AG04450 (cell line): ENCODE measurements around the gene LLGL1. TPM values are rescaled to one million over a fixed set of nuclear protein-coding genes. Genes with fewer than 3 reads are reported as not detected.

Experiments
- CTCF ChIA-PET: fragments of 300-600, 350-600 bp; formaldehyde crosslinking; extraction: SDS; loops from one replicate; lab custom pipeline; 2022; ENCODE audit warnings: antibody characterized with exemption, inconsistent platforms; lab: Charles Lee
- POLR2A ChIA-PET: fragments of 350-600 bp; formaldehyde crosslinking; extraction: SDS; loops from one replicate; lab custom pipeline; 2021; ENCODE audit warnings: antibody characterized with exemption, inconsistent platforms; lab: Yijun Ruan, JAX
- DNase-seq: peaks from one replicate; pipeline ENCODE4 v3.0.0-alpha.2; 2011; ENCODE audit warnings: low read depth, low spot score
- H3K27ac ChIP-seq: one replicate; pipeline ENCODE4 v1.5.1; 2012; ENCODE audit warnings: low read depth, low read length, control low read depth
- H3K27me3 ChIP-seq: one replicate; pipeline ENCODE4 v1.6.0; 2012; ENCODE audit warnings: low read length; ENCODE audit not compliant: control insufficient read depth, insufficient read depth
- H3K4me3 ChIP-seq: 2 replicates; pipeline ENCODE4 v1.5.1; 2011; ENCODE audit warnings: mild to moderate bottlenecking, low read depth, low read length, control low read depth
- H3K9me3 ChIP-seq: 2 replicates; pipeline ENCODE4 v1.5.1; 2012; ENCODE audit warnings: low read length; ENCODE audit not compliant: control insufficient read depth, insufficient read depth
- polyA plus RNA-seq: library from polyadenylated mRNA; depleted of rRNA; stranded (reverse); fragments of >200 nt; gene quantifications from 2 replicates; pipeline ENCODE4 v1.2.3, GENCODE V29; 2011
- TF ChIP-seq, protein P1 (sequence below): IDR thresholded peaks from 2 replicates; pipeline ENCODE4 v1.5.1; 2011; ENCODE audit warnings: low read depth, low read length, control low read depth, inconsistent platforms

Gene LLGL1
- polyA plus RNA-seq, 1 experiment = 27.1 TPM

DNA sequence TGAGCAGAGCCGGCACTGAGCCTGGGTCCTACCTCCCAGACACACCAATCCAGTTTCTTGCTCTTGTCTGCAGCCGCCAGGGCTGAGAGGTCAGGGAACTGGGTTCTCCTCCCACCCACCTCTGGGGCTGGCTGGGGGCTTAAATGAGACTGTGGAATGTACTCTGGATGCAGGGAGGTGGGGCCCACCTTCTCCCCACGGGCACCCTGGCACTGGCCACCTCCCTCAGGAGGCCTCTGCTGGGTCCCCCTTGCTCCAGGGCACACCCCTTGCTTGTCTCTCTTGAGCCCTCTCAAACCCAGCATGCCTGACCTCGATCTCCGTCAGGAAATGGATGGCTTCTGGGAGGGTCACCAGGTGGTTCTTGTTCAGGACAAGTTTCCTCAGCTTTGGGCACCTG lies 26.7 kb downstream of the LLGL1 start:
- H3K4me3 ChIP-seq = no peak overlapping the region
- TF ChIP-seq, protein P1, sequence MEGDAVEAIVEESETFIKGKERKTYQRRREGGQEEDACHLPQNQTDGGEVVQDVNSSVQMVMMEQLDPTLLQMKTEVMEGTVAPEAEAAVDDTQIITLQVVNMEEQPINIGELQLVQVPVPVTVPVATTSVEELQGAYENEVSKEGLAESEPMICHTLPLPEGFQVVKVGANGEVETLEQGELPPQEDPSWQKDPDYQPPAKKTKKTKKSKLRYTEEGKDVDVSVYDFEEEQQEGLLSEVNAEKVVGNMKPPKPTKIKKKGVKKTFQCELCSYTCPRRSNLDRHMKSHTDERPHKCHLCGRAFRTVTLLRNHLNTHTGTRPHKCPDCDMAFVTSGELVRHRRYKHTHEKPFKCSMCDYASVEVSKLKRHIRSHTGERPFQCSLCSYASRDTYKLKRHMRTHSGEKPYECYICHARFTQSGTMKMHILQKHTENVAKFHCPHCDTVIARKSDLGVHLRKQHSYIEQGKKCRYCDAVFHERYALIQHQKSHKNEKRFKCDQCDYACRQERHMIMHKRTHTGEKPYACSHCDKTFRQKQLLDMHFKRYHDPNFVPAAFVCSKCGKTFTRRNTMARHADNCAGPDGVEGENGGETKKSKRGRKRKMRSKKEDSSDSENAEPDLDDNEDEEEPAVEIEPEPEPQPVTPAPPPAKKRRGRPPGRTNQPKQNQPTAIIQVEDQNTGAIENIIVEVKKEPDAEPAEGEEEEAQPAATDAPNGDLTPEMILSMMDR = no peak
- no peaks in the 10 kb centered on the region; the same call in 1 of the 2 replicates for H3K9me3 ChIP-seq
- no peak for DNase-seq
- no peaks in the 10 kb centered on the region for H3K27me3 ChIP-seq
- ChIA-PET POLR2A (no interaction called here), CTCF (no interaction called here)
- no peak overlapping the region for H3K27ac ChIP-seq

DNA sequence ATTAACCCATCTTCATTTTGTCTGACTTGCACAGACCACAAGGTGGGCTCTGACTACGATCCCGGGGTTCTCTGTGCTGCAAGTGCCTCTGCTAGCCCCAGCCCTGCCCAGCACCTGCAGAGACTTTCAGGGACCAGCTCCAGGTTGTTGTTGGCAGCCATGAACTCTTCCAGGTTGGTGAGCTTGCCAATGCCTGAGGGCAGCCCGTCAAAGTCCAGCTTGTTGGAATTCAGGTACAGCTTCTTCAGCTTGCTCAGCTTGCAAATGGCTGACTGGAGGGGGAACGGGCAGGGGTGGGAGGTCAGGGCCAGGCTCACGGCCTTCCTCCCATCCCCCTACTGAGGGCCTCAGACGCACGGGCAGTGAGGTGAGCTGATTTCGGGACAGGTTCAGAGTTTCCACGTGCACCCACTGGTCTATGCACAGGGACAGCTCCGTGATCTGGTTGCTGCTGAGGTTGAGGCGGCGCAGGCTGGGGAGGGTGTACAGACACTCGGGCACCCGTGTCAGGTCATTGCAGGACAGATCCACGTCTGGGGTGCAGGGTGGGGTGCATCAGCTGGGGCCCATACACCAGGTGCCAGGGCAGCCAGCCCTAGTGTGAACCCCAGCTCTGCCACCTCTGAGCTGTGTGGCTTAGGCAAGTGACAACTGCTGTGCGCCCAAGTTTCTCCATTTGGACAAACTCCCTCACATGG lies 27.9 kb downstream of the LLGL1 start:
- CTCF ChIA-PET = no interaction called here
- POLR2A ChIA-PET = interaction anchor here (0.7 kb wide), 1 partner anchor 26 kb away, joined by 3 read pairs; no protein-coding TSS in a partner anchor
- no peak for DNase-seq

DNA sequence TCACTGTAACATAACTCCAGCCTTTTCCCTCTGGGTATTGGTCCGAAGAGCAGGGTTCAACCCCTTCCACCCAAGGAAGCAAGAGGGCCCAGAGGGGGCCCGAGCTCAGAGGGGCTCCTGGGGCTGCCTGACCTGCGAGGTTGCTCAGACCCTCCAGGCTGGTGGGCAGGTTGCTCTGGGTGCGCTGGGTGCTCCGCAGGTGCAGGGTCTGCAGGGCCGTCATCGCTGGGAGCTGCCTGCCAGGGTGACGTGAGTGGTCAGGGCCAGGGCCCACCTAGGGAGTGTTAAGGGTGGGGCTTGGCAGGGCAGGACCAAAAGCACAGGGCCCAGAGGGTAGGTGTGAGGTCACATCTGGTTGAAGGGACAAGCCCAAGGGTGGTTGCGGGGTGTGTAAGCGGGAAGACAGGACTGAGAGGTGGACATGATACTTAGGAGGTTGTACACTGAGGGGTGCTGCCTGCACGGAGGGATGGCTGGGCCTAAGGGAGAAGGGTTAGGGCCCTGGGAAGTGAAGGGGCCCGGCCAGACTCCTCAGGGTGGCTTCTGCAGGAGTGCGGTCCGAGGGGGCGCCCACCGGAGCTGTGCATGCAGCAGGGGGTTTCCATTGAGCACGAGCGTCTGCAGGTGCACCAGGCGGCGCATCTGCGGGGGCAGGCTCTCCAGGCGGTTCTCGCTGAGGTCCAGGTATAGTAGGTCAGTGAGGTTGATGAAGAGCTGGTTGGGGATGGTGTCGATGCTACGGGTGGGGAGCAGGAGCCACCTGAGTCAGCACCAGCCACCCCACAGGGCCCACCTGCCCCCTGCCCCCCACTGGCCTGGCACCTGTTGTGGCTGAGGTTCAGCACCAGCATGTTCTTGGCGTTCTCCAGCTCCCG lies 28.7 kb downstream of the LLGL1 start:
- POLR2A ChIA-PET = no interaction called here
- H3K27me3 ChIP-seq = no peaks in the 10 kb centered on the region
- H3K9me3 ChIP-seq = no peaks in the 10 kb centered on the region; the same call in 1 of the 2 replicates
- TF ChIP-seq, protein P1 = no peak
- no peak for DNase-seq
- no peak overlapping the region for H3K4me3 ChIP-seq
- no peak overlapping the region for H3K27ac ChIP-seq
- CTCF ChIA-PET = no interaction called here

More for the DNA sequence above, 27.9 kb downstream of the LLGL1 start:
- no peaks in the 10 kb centered on the region for H3K27me3 ChIP-seq
- no peak overlapping the region for H3K27ac ChIP-seq
- TF ChIP-seq, protein P1 = no peak
- no peaks in the 10 kb centered on the region; the same call in 1 of the 2 replicates for H3K9me3 ChIP-seq
- H3K4me3 ChIP-seq = no peak overlapping the region

DNA sequence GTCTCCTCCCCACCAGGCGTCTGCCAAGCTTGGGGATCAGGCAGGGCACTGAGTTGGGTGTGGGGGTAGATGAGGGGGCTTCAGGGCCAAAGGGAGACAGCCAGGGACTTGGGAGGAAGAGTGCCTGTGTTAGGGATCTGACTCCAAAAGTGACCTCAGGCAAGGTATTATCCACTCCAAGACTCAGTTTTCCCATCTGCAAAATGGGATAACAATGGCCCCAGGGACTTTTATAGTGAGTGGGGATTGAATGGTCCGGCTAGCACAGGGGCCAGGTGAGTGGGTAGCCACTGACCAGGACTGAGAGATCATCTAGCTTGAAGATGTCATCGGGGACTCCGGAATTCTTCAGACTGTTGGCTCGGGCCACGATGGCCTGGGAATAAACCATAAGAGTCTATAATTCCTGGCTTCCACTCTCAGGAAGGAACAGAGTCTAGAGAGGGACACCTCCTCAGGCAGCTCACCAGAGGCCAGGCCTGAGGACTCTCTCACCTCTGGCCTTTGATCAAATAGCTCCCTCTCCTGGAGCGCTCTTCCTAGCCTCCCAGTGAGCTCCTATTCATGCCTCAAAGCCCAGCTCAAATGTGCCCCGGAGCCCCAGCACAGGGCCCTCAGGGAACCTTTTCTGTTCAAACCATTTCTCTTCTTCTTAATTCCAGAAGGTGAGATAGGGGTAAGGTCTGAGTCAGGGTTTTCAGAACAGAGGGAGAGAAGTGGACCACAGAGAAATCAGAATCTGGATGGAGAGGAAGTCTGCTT lies 29.6 kb downstream of the LLGL1 start:
- no peak overlapping the region for H3K4me3 ChIP-seq
- H3K27ac ChIP-seq = no peak overlapping the region
- ChIA-PET CTCF (interaction anchor here (0.5 kb wide), 1 partner anchor 72 kb away, joined by 3 read pairs; no protein-coding TSS in a partner anchor), POLR2A (no interaction called here)
- no peaks in the 10 kb centered on the region for H3K27me3 ChIP-seq
- no peak for DNase-seq
- H3K9me3 ChIP-seq = no peaks in the 10 kb centered on the region; the same call in 1 of the 2 replicates
- TF ChIP-seq, protein P1 = no peak
